Smooth muscle cell (in vitro differentiated cells): Measurements from ENCODE around the gene GTF3C1. TPM values are rescaled to one million over a fixed set of nuclear protein-coding genes. Genes with fewer than 3 reads are reported as not detected.

ENCODE experiments used
- DNase-seq: peaks from one replicate; lab custom pipeline; 2025; ENCODE audit not compliant: unreplicated experiment; lab: John Stamatoyannopoulos, UW
- H2AFZ ChIP-seq: fragments of 200-600 bp; sonication (generic); 2 replicates; pipeline ENCODE4 v1.6.0; 2016; ENCODE audit warnings: antibody characterized with exemption, low read depth, mild to moderate bottlenecking
- H3F3A ChIP-seq: fragments of 200-600 bp; sonication (generic); 2 replicates; pipeline ENCODE4 v1.6.0; 2017; ENCODE audit warnings: antibody characterized with exemption, low read depth
- H3K27ac ChIP-seq: fragments of 200-600 bp; sonication (generic); 2 replicates; pipeline ENCODE4 v1.5.1; 2016; ENCODE audit warnings: low read depth, mild to moderate bottlenecking
- H3K27me3 ChIP-seq: fragments of 200-600 bp; sonication (generic); 2 replicates; pipeline ENCODE4 v1.6.1; 2016; ENCODE audit warnings: low read depth, mild to moderate bottlenecking
- H3K36me3 ChIP-seq: fragments of 200-600 bp; sonication (generic); 2 replicates; pipeline ENCODE4 v1.5.1; 2016; ENCODE audit warnings: low read depth
- H3K4me1 ChIP-seq: fragments of 200-600 bp; sonication (generic); 2 replicates; pipeline ENCODE4 v1.5.1; 2016; ENCODE audit warnings: low read depth
- H3K4me2 ChIP-seq: fragments of 200-600 bp; sonication (generic); 2 replicates; pipeline ENCODE4 v1.6.0; 2016; ENCODE audit warnings: mild to moderate bottlenecking
- H3K4me3 ChIP-seq: fragments of 200-600 bp; sonication (generic); 2 replicates; pipeline ENCODE4 v1.5.1; 2016; ENCODE audit warnings: mild to moderate bottlenecking
- H3K79me2 ChIP-seq: fragments of 200-600 bp; sonication (generic); 2 replicates; pipeline ENCODE4 v1.6.0; 2016; ENCODE audit warnings: low read depth, mild to moderate bottlenecking
- H3K9ac ChIP-seq: fragments of 200-600 bp; sonication (generic); 2 replicates; pipeline ENCODE4 v1.6.0; 2016; ENCODE audit warnings: low read depth
- H3K9me3 ChIP-seq: fragments of 200-600 bp; sonication (generic); replicated peaks from 2 replicates; pipeline ENCODE4 v1.5.1; 2016; ENCODE audit warnings: low read depth
- H4K20me1 ChIP-seq: fragments of 200-600 bp; sonication (generic); 2 replicates; pipeline ENCODE4 v1.6.0; 2016; ENCODE audit warnings: low read depth
- CTCF ChIP-seq: fragments of 200-600 bp; sonication (generic); IDR thresholded peaks from 2 replicates; pipeline ENCODE4 v1.5.1; 2017; ENCODE audit warnings: borderline replicate concordance, mild to moderate bottlenecking, antibody characterized with exemption; ENCODE audit not compliant: insufficient read depth, poor library complexity, severe bottlenecking
- WGBS: methylation state at CpG from one replicate; pipeline ENCODE4 v1.1.7; 2016; ENCODE audit warnings: low lambda C conversion rate; 5-methylcytosine and 5-hydroxymethylcytosine counted together
- polyA plus RNA-seq: library from polyadenylated mRNA; unstranded; fragments of >200 nt; fragmentation: Nextera tagmentation; extraction: Ambion mirVana; gene quantifications from 2 replicates; pipeline ENCODE4 v1.2.1, GENCODE V29; 2016
- total RNA-seq: library from RNA; depleted of rRNA; stranded (reverse); fragments of >200 nt; gene quantifications from 2 replicates; pipeline ENCODE4 v1.2.3, GENCODE V29; 2014

GTF3C1 gene
- total and polyA plus RNA-seq, 2 experiments from 2014 or later, result 47.6 to 78.5 TPM

DNA sequence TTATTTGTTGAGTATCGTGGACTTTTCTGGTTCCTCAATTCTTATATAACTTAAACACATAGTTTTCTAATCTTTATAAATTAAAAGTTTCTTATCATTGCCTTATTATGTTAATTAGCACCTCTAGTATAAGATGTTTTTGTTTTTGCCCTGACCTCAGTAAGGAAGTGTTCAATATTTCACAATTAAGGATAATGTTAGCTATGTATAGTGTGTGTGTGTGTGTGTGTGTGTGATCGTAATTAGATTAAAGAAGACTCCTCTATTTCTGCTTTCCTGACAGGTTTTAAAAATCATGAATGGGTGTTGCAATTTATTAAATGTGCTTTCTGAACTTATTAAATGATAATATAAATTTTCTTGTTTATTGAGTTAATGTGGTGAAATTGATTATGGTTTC lies 135.8 kb downstream of the GTF3C1 start:
- Histone ChIP-seq H3K36me3 (no peaks in the 10 kb centered on the region), H4K20me1 (no peaks in the 10 kb centered on the region), H3K79me2 (no peaks in the 10 kb centered on the region), H3K9me3 (no peaks in the 10 kb centered on the region), H3F3A (no peaks in the 10 kb centered on the region), H3K4me3 (no peak overlapping the region), H3K27ac (no peak overlapping the region), H3K9ac (no peak overlapping the region), H3K27me3 (no peaks in the 10 kb centered on the region), H3K4me1 (no peaks in the 10 kb centered on the region), H2AFZ (no peak overlapping the region), H3K4me2 (no peak overlapping the region)
- WGBS, result 96% methylated on average over 2 of the region's 2 CpGs
- TF ChIP-seq CTCF, result no peak
- DNase-seq, result no peak

DNA sequence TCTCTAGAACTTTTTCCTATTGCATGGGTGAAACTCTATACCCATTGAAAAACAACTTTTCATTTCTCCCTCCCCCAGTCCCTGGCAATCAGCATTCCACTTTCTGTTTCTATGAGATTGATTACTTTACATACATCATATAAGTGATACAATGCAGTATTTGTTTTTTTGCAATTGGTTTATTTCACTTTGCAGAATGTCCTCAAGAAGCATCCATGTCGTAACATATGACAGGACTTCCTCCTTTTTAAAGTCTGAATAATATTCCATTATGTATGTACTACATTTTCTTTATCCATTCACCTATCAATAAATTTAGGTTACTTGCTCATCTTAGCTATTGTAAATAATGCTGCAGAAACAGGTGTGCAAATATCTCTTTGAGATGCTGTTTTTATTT lies 139.0 kb downstream of the GTF3C1 start:
- H3K9me3 ChIP-seq, result no peaks in the 10 kb centered on the region
- no peak overlapping the region for H3K4me3 ChIP-seq
- no peak for DNase-seq
- H3K27me3 ChIP-seq, result no peaks in the 10 kb centered on the region
- no peak overlapping the region for H2AFZ ChIP-seq
- H3K27ac ChIP-seq, result no peak overlapping the region
- no peaks in the 10 kb centered on the region for H3F3A ChIP-seq
- H3K4me1 ChIP-seq, result no peaks in the 10 kb centered on the region
- no peaks in the 10 kb centered on the region for H4K20me1 ChIP-seq
- no peaks in the 10 kb centered on the region for H3K79me2 ChIP-seq
- WGBS, result 95% methylated on average over 1 of the region's 1 CpG
- no peak overlapping the region for H3K9ac ChIP-seq
- H3K4me2 ChIP-seq, result no peak overlapping the region
- H3K36me3 ChIP-seq, result no peaks in the 10 kb centered on the region
- no peak for TF ChIP-seq CTCF

Other genes starting within 250 kb of the GTF3C1 start
- gene IL4R, start 235.9 kb downstream of the GTF3C1 start, total RNA-seq, result 13.4 and 17.2 TPM in 2 replicates
- gene IL4R, start 235.9 kb downstream of the GTF3C1 start, polyA plus RNA-seq, result 24.0 and 35.3 TPM in 2 replicates
- not detected in 2 replicates for gene IL21R, start 147.7 kb downstream of the GTF3C1 start, total RNA-seq
- not detected in 2 replicates for gene IL21R, start 147.7 kb downstream of the GTF3C1 start, polyA plus RNA-seq
- gene KATNIP, start 231 bp upstream of the GTF3C1 start, total RNA-seq, result 8.6 and 12.4 TPM in 2 replicates
- gene KATNIP, start 231 bp upstream of the GTF3C1 start, polyA plus RNA-seq, result 5.2 and 9.8 TPM in 2 replicates